ENCODE results near the gene CSNK2B. TPM values are rescaled to one million over a fixed set of nuclear protein-coding genes. Genes with fewer than 3 reads are reported as not detected.
"Not testable (repeated sequence)": the region's sequence is repeated elsewhere in the genome, so short reads cannot be mapped to it uniquely, and the experiment has no call there.

The CSNK2B gene
- total and polyA plus RNA-seq, 2 donors from 2014 or later = 130 to 270 TPM

DNA sequence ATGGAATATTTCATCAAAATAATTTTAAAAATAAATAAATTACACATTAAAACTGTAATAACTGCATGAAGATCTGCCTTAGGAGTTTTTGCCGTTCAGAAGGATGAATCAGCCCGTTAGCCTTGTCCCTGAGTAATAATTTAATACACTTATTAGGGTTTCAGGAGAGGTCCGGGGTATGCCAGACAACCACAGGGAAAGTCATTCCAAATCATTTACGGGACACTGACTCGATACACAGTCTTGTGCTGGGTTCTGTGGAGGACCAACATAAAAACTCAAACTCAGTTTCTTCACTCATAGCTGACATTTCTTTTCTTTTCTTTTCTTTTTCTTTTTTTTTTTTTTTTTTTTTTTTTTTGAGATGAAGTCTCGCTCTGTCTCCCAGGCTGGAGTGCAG lies 40.1 kb downstream of the CSNK2B start:
- FAIRE-seq (no peak), DNase-seq (no peak)
- no peaks in the 10 kb centered on the region for H3K9me3 ChIP-seq (ENCODE audit: control insufficient read depth in 2 of 3, insufficient read depth in 1 of 3, low read length in 3 of 3)
- no peak overlapping the region for H3K9ac ChIP-seq (ENCODE audit: low read length in 3 of 3)
- intact Hi-C loops (cut with DNase I) = no loop called here
- no peaks in the 10 kb centered on the region for H3K27me3 ChIP-seq (ENCODE audit: control insufficient read depth, insufficient read depth, low read length)
- H3K27ac ChIP-seq (ENCODE audit: low read depth in 2 of 2, low read length in 2 of 2) = no peak overlapping the region
- H3K36me3 ChIP-seq (ENCODE audit: control insufficient read depth in 2 of 3, insufficient read depth in 3 of 3, low read length in 3 of 3) = peaks cover 0 to 1% (median 0%) of the 10 kb centered on the region in 3 donors
- H3K4me1 ChIP-seq (ENCODE audit: control insufficient read depth in 2 of 3, insufficient read depth in 2 of 3, low read depth in 1 of 3, low read length in 3 of 3) = peaks cover 0 to 10% (median 7%) of the 10 kb centered on the region in 3 donors
- TF ChIP-seq, protein P1, sequence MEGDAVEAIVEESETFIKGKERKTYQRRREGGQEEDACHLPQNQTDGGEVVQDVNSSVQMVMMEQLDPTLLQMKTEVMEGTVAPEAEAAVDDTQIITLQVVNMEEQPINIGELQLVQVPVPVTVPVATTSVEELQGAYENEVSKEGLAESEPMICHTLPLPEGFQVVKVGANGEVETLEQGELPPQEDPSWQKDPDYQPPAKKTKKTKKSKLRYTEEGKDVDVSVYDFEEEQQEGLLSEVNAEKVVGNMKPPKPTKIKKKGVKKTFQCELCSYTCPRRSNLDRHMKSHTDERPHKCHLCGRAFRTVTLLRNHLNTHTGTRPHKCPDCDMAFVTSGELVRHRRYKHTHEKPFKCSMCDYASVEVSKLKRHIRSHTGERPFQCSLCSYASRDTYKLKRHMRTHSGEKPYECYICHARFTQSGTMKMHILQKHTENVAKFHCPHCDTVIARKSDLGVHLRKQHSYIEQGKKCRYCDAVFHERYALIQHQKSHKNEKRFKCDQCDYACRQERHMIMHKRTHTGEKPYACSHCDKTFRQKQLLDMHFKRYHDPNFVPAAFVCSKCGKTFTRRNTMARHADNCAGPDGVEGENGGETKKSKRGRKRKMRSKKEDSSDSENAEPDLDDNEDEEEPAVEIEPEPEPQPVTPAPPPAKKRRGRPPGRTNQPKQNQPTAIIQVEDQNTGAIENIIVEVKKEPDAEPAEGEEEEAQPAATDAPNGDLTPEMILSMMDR (IDR thresholded peaks at IDR 0.05; ENCODE audit: borderline replicate concordance, extremely low read depth, insufficient read depth) = no peak
- H3K4me3 ChIP-seq (ENCODE audit: low read length in 3 of 3) = no peak overlapping the region

DNA sequence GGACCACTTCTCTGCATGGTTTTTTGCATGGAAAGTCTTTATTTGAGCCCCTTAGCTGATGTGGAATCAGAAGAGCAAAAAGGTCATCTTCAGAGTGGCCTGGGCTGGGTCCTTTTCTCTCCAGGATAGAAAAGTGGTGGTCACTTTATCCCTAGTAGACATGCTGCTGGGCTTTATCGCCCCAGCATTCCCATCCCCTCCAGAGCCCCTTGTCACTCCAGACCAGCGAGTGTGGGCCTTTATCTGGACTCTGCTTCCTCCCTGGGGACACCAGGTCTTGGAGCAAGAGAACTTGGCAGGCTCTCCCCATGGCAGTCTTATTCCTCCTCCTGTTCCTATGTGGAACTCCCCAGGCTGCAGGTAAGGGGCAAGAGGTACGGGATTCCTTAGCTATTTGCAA lies 40.7 kb downstream of the CSNK2B start, which contains the start of gene LY6G6F:
Gene LY6G6F (plus strand): TSS at position 268 of the 400 bp plus-strand sequence. CDS start 41 bp downstream, at position 309.
- no peak for FAIRE-seq

DNA sequence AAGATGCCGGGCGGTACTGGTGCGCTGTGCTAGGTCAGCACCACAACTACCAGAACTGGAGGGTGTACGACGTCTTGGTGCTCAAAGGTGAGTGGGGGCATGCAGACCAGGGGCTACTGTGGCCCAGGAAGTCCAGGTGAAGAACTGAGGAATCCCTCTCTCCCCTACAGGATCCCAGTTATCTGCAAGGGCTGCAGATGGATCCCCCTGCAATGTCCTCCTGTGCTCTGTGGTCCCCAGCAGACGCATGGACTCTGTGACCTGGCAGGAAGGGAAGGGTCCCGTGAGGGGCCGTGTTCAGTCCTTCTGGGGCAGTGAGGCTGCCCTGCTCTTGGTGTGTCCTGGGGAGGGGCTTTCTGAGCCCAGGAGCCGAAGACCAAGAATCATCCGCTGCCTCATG lies 41.8 kb downstream of the CSNK2B start:
- no peaks in the 10 kb centered on the region for H3K4me1 ChIP-seq (ENCODE audit: control insufficient read depth in 2 of 3, insufficient read depth in 2 of 3, low read depth in 1 of 3, low read length in 3 of 3)
- DNase-seq = no peak
- intact Hi-C loops (cut with DNase I) = no loop called here
- no peak overlapping the region for H3K4me3 ChIP-seq (ENCODE audit: low read length in 3 of 3)
- H3K27ac ChIP-seq (ENCODE audit: low read depth in 2 of 2, low read length in 2 of 2) = no peak overlapping the region
- no peaks in the 10 kb centered on the region for H3K27me3 ChIP-seq (ENCODE audit: control insufficient read depth, insufficient read depth, low read length)
- FAIRE-seq = no peak
- TF ChIP-seq, protein P1 (IDR thresholded peaks at IDR 0.05; ENCODE audit: borderline replicate concordance, extremely low read depth, insufficient read depth) = no peak
- H3K36me3 ChIP-seq (ENCODE audit: control insufficient read depth in 2 of 3, insufficient read depth in 3 of 3, low read length in 3 of 3) = no peaks in the 10 kb centered on the region
- H3K9ac ChIP-seq (ENCODE audit: low read length in 3 of 3) = no peak overlapping the region
- H3K9me3 ChIP-seq (ENCODE audit: control insufficient read depth in 2 of 3, insufficient read depth in 1 of 3, low read length in 3 of 3) = no peaks in the 10 kb centered on the region

More for the DNA sequence above, 40.7 kb downstream of the CSNK2B start, which contains the start of gene LY6G6F:
- H3K27me3 ChIP-seq (ENCODE audit: control insufficient read depth, insufficient read depth, low read length) = no peaks in the 10 kb centered on the region
- TF ChIP-seq, protein P1 (IDR thresholded peaks at IDR 0.05; ENCODE audit: borderline replicate concordance, extremely low read depth, insufficient read depth) = no peak
- peaks cover 0 to 5% (median 5%) of the 10 kb centered on the region in 3 donors for H3K4me1 ChIP-seq (ENCODE audit: control insufficient read depth in 2 of 3, insufficient read depth in 2 of 3, low read depth in 1 of 3, low read length in 3 of 3)
- no peak for DNase-seq
- H3K27ac ChIP-seq (ENCODE audit: low read depth in 2 of 2, low read length in 2 of 2) = no peak within 1 kb of the TSS
- H3K36me3 ChIP-seq (ENCODE audit: control insufficient read depth in 2 of 3, insufficient read depth in 3 of 3, low read length in 3 of 3) = no peaks in the 10 kb centered on the region
- H3K9me3 ChIP-seq (ENCODE audit: control insufficient read depth in 2 of 3, insufficient read depth in 1 of 3, low read length in 3 of 3) = no peaks in the 10 kb centered on the region
- no peak within 1 kb of the TSS for H3K4me3 ChIP-seq (ENCODE audit: low read length in 3 of 3)
- no peak within 1 kb of the TSS for H3K9ac ChIP-seq (ENCODE audit: low read length in 3 of 3)
- intact Hi-C loops (cut with DNase I) = no loop called here

DNA sequence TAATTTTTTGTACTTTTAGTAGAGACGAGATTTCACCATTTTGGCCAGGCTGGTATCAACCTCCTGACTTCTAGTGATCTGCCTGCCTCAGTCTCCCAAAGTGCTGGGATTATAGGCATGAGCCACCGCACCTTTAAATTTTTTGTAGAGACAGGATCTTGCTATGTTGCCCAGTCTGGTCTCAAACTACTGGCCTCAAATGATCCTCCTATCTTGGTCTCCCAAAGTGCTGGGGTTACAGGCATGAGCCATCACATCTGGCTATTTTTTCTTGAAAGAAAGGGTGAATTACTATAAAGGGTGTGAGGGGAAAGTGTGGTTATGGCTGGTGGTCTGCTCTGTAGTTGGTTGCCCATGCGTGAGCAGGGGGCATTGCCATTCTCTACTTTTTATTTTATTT lies 42.3 kb downstream of the CSNK2B start:
- no peak for DNase-seq

DNA sequence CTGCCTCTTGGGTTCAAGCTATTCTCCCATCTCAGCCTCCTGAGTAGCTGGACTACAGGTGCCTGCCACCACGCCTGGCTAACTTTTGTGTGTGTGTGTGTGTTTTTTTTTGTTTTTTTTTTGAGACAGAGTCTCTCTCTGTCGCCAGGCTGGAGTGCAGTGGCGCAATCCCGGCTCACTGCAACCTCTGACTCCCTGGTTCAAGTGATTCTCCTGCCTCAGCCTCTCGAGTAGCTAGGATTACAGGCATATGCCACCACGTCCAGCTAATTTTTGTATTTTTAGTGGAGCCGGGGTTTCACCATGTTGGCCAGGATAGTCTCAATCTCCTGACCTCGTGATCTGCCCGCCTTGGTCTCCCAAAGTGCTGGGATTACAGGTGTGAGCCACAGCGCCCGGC lies 43.3 kb downstream of the CSNK2B start:
- intact Hi-C loops (cut with DNase I); H3K4me1 ChIP-seq (ENCODE audit: control insufficient read depth in 2 of 3, insufficient read depth in 2 of 3, low read depth in 1 of 3, low read length in 3 of 3); H3K9ac ChIP-seq (ENCODE audit: low read length in 3 of 3); DNase-seq; H3K27ac ChIP-seq (ENCODE audit: low read depth in 2 of 2, low read length in 2 of 2); H3K4me3 ChIP-seq (ENCODE audit: low read length in 3 of 3); H3K9me3 ChIP-seq (ENCODE audit: control insufficient read depth in 2 of 3, insufficient read depth in 1 of 3, low read length in 3 of 3); H3K36me3 ChIP-seq (ENCODE audit: control insufficient read depth in 2 of 3, insufficient read depth in 3 of 3, low read length in 3 of 3); H3K27me3 ChIP-seq (ENCODE audit: control insufficient read depth, insufficient read depth, low read length); FAIRE-seq: not testable (repeated sequence)

More for the DNA sequence above, 42.3 kb downstream of the CSNK2B start:
- Histone ChIP-seq H3K27me3 (ENCODE audit: control insufficient read depth, insufficient read depth, low read length) (no peaks in the 10 kb centered on the region), H3K27ac (ENCODE audit: low read depth in 2 of 2, low read length in 2 of 2) (no peak overlapping the region), H3K4me3 (ENCODE audit: low read length in 3 of 3) (no peak overlapping the region), H3K9ac (ENCODE audit: low read length in 3 of 3) (no peak overlapping the region), H3K36me3 (ENCODE audit: control insufficient read depth in 2 of 3, insufficient read depth in 3 of 3, low read length in 3 of 3) (no peaks in the 10 kb centered on the region), H3K4me1 (ENCODE audit: control insufficient read depth in 2 of 3, insufficient read depth in 2 of 3, low read depth in 1 of 3, low read length in 3 of 3) (no peaks in the 10 kb centered on the region), H3K9me3 (ENCODE audit: control insufficient read depth in 2 of 3, insufficient read depth in 1 of 3, low read length in 3 of 3) (no peaks in the 10 kb centered on the region)
- intact Hi-C loops (cut with DNase I) = no loop called here
- no peak for FAIRE-seq
- TF ChIP-seq, protein P1 (IDR thresholded peaks at IDR 0.05; ENCODE audit: borderline replicate concordance, extremely low read depth, insufficient read depth) = no peak
